ENCODE measurements around the gene ELOVL6. TPM values are rescaled to one million over a fixed set of nuclear protein-coding genes. Genes with fewer than 3 reads are reported as not detected.
"Not testable (repeated sequence)": the region's sequence is repeated elsewhere in the genome, so short reads cannot be mapped to it uniquely, and the experiment has no call there.

The ELOVL6 gene
- total and polyA plus RNA-seq, 8 donors = 3.2 to 27.9 (median 4.4) TPM

DNA sequence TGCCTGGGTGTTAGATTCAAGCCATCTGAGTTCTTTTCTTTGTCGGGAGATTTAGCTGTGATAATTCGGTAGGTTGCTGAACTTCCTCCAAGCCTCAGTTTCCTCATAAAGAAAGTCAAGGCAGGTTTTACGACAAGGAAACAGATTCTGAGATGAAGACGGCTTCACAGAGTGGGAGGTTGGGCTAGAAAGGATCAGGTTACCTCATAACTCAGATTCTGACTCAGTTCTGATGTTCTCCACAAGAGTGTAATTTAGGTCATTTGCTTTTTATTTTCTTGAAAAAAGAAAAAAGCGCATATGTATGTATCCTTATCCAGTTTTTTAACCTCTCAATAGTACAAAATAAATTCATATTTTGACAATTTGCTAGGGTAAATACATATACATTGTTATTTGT, 47.2 kb upstream of the ELOVL6 start:
- no peak overlapping the region for H3K4me3 ChIP-seq
- intact Hi-C loops (cut with DNase I; ENCODE audit: low total_unique reads) = no loop called here
- H3K4me1 ChIP-seq = no peaks in the 10 kb centered on the region
- WGBS, 5 donors = 51 to 60% (median 57%) methylated on average over 5 of the region's 5 CpGs
- no peaks in the 10 kb centered on the region for H3K36me3 ChIP-seq
- no peak for TF ChIP-seq EP300 (IDR thresholded peaks at IDR 0.05)
- TF ChIP-seq, protein P1, sequence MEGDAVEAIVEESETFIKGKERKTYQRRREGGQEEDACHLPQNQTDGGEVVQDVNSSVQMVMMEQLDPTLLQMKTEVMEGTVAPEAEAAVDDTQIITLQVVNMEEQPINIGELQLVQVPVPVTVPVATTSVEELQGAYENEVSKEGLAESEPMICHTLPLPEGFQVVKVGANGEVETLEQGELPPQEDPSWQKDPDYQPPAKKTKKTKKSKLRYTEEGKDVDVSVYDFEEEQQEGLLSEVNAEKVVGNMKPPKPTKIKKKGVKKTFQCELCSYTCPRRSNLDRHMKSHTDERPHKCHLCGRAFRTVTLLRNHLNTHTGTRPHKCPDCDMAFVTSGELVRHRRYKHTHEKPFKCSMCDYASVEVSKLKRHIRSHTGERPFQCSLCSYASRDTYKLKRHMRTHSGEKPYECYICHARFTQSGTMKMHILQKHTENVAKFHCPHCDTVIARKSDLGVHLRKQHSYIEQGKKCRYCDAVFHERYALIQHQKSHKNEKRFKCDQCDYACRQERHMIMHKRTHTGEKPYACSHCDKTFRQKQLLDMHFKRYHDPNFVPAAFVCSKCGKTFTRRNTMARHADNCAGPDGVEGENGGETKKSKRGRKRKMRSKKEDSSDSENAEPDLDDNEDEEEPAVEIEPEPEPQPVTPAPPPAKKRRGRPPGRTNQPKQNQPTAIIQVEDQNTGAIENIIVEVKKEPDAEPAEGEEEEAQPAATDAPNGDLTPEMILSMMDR (IDR thresholded peaks at IDR 0.05) = no peak
- no peak for TF ChIP-seq POLR2AphosphoS5 (IDR thresholded peaks at IDR 0.05)
- no peak for TF ChIP-seq POLR2A (IDR thresholded peaks at IDR 0.05)
- DNase-seq = no peak
- no peak overlapping the region for H3K27ac ChIP-seq
- peaks cover 0 to 6% (median 3%) of the 10 kb centered on the region in 3 donors for H3K27me3 ChIP-seq
- H3K9me3 ChIP-seq = no peaks in the 10 kb centered on the region

- H3K27me3 ChIP-seq = no peaks in the 10 kb centered on the region
- TF ChIP-seq EP300 (IDR thresholded peaks at IDR 0.05) (no peak), POLR2AphosphoS5 (IDR thresholded peaks at IDR 0.05) (no peak), POLR2A (IDR thresholded peaks at IDR 0.05) (no peak)
- TF ChIP-seq, protein P1 (IDR thresholded peaks at IDR 0.05) = no peak
- H3K27ac ChIP-seq = no peak overlapping the region
- no peaks in the 10 kb centered on the region for H3K4me1 ChIP-seq
- 90 to 100% (median 94%) methylated on average over 1 of the region's 1 CpG for WGBS, 5 donors
- no peak overlapping the region for H3K4me3 ChIP-seq
- no peak for DNase-seq
- intact Hi-C loops (cut with DNase I; ENCODE audit: low total_unique reads) = no loop called here
- no peaks in the 10 kb centered on the region for H3K9me3 ChIP-seq
- no peaks in the 10 kb centered on the region for H3K36me3 ChIP-seq
These were observed 37.9 kb upstream of the ELOVL6 start for GRCh38 chr4:110236324-110236723.

- WGBS, 5 donors = 72 to 84% (median 79%) methylated on average over 10 to 11 of the region's 11 CpGs
- H3K9me3 ChIP-seq; H3K4me3 ChIP-seq; H3K27ac ChIP-seq; H3K36me3 ChIP-seq; intact Hi-C loops (cut with DNase I; ENCODE audit: low total_unique reads); H3K27me3 ChIP-seq; H3K4me1 ChIP-seq; DNase-seq: not testable (repeated sequence)
These were observed 35.2 kb upstream of the ELOVL6 start for GRCh38 chr4:110233581-110233980.

GRCh38 chr4:110231869-110232268, 33.5 kb upstream of the ELOVL6 start:
- H3K4me3 ChIP-seq = no peak overlapping the region
- 69 to 89% (median 76%) methylated on average over 4 of the region's 4 CpGs for WGBS, 5 donors
- TF ChIP-seq POLR2AphosphoS5 (IDR thresholded peaks at IDR 0.05) (no peak), EP300 (IDR thresholded peaks at IDR 0.05) (no peak), POLR2A (IDR thresholded peaks at IDR 0.05) (no peak)
- TF ChIP-seq, protein P1 (IDR thresholded peaks at IDR 0.05) = no peak
- H3K9me3 ChIP-seq = no peaks in the 10 kb centered on the region
- no peak for DNase-seq
- H3K4me1 ChIP-seq = no peaks in the 10 kb centered on the region
- H3K27ac ChIP-seq = no peak overlapping the region
- H3K27me3 ChIP-seq = no peaks in the 10 kb centered on the region
- intact Hi-C loops (cut with DNase I; ENCODE audit: low total_unique reads) = no loop called here
- H3K36me3 ChIP-seq = no peaks in the 10 kb centered on the region

DNA sequence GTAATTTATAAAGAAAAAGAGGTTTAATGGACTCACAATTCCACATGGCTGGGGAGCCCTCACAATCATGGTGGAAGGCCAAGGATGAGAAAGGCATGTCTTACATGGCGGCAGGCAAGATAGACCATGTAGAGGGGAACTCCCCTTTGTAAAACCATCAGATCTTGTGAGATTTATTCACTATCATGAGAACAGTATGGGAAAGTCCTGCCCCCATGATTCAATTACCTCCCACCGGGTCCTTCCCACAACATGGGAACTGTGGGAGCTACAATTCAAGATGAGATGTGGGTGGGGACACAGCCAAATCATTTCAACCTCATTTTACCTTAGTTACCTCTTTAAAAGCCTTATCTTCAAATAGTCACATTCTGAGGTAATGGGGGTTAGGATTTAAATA, 30.9 kb upstream of the ELOVL6 start:
- DNase-seq = no peak
- H3K27me3 ChIP-seq = no peaks in the 10 kb centered on the region
- H3K36me3 ChIP-seq = no peaks in the 10 kb centered on the region
- H3K4me1 ChIP-seq = no peaks in the 10 kb centered on the region
- no peak overlapping the region for H3K27ac ChIP-seq
- 85 to 94% (median 92%) methylated on average over 2 of the region's 2 CpGs for WGBS, 5 donors
- H3K4me3 ChIP-seq = no peak overlapping the region
- H3K9me3 ChIP-seq = no peaks in the 10 kb centered on the region
- intact Hi-C loops (cut with DNase I; ENCODE audit: low total_unique reads) = no loop called here
- TF ChIP-seq POLR2A (IDR thresholded peaks at IDR 0.05) = no peak
- TF ChIP-seq, protein P1 (IDR thresholded peaks at IDR 0.05) = no peak
- no peak for TF ChIP-seq POLR2AphosphoS5 (IDR thresholded peaks at IDR 0.05)
- TF ChIP-seq EP300 (IDR thresholded peaks at IDR 0.05) = no peak

Measured in stomach (tissue), 9 donors.